GM19467 (cell line): Measurements from ENCODE around the gene CCDC172.

Source experiments
- ATAC-seq: cut with Tn5 transposase; IDR thresholded peaks from one replicate; pipeline ENCODE4 v1.9.1; 2021; ENCODE audit warnings: mild to moderate bottlenecking, moderate library complexity; ENCODE audit not compliant: unreplicated experiment

The CCDC172 gene

GRCh38 chr10:116324227-116324950 lies at the start of gene CCDC172:
Gene CCDC172, plus strand, starts transcription at chr10:116324448. Its CDS starts 564 bp downstream, at chr10:116325012.
- ATAC-seq, result no peak

GRCh38 chr10:116276981-116277380 lies 47.3 kb upstream of the CCDC172 start:
- no peak for ATAC-seq

GRCh38 chr10:116278846-116279245 lies 45.4 kb upstream of the CCDC172 start:
- no peak for ATAC-seq

GRCh38 chr10:116281775-116282174 lies 42.5 kb upstream of the CCDC172 start:
- no peak for ATAC-seq

GRCh38 chr10:116286626-116287200 lies 37.5 kb upstream of the CCDC172 start:
- no peak for ATAC-seq

- ATAC-seq, result no peak
Measured at GRCh38 chr10:116287906-116288501, 36.2 kb upstream of the CCDC172 start.

GRCh38 chr10:116289652-116290051 lies 34.6 kb upstream of the CCDC172 start:
- no peak for ATAC-seq

- ATAC-seq, result no peak
Measured at GRCh38 chr10:116292493-116292892, 31.8 kb upstream of the CCDC172 start.

- ATAC-seq, result no peak
Measured at GRCh38 chr10:116296291-116296721, 27.9 kb upstream of the CCDC172 start.

GRCh38 chr10:116298586-116298985 lies 25.7 kb upstream of the CCDC172 start:
- ATAC-seq, result no peak

- ATAC-seq, result no peak
Measured at GRCh38 chr10:116300542-116300941, 23.7 kb upstream of the CCDC172 start.

GRCh38 chr10:116304923-116305322 lies 19.3 kb upstream of the CCDC172 start:
- ATAC-seq, result no peak

- ATAC-seq, result no peak
Measured at GRCh38 chr10:116306847-116307246, 17.4 kb upstream of the CCDC172 start.

- ATAC-seq, result no peak
Measured at GRCh38 chr10:116307455-116307854, 16.8 kb upstream of the CCDC172 start.

GRCh38 chr10:116311016-116311415 lies 13.2 kb upstream of the CCDC172 start:
- ATAC-seq, result no peak

- ATAC-seq, result no peak
Measured at GRCh38 chr10:116311706-116312490, 12.3 kb upstream of the CCDC172 start.

- ATAC-seq, result no peak
Measured at GRCh38 chr10:116312548-116312947, 11.7 kb upstream of the CCDC172 start.

GRCh38 chr10:116316503-116316902 lies 7.7 kb upstream of the CCDC172 start:
- ATAC-seq, result no peak

- ATAC-seq, result no peak
Measured at GRCh38 chr10:116324951-116325635, 845 bp downstream of the CCDC172 start.

GRCh38 chr10:116325987-116326386 lies 1.7 kb downstream of the CCDC172 start:
- ATAC-seq, result no peak

GRCh38 chr10:116329153-116329552 lies 4.9 kb downstream of the CCDC172 start:
- ATAC-seq, result no peak
